SHP77 (cell line): Measurements from ENCODE around the gene CALN1.
"Not testable (repeated sequence)": the region's sequence is repeated elsewhere in the genome, so short reads cannot be mapped to it uniquely, and the experiment has no call there.

Experiments used
- DNase-seq, 2 experiments: peaks; one replicate each; lab custom pipeline; 2025; lab: John Stamatoyannopoulos, UW

The CALN1 gene

GRCh38 chr7:72408966-72409637 lies 3.0 kb downstream of the CALN1 start:
- DNase-seq: no peak

DNA sequence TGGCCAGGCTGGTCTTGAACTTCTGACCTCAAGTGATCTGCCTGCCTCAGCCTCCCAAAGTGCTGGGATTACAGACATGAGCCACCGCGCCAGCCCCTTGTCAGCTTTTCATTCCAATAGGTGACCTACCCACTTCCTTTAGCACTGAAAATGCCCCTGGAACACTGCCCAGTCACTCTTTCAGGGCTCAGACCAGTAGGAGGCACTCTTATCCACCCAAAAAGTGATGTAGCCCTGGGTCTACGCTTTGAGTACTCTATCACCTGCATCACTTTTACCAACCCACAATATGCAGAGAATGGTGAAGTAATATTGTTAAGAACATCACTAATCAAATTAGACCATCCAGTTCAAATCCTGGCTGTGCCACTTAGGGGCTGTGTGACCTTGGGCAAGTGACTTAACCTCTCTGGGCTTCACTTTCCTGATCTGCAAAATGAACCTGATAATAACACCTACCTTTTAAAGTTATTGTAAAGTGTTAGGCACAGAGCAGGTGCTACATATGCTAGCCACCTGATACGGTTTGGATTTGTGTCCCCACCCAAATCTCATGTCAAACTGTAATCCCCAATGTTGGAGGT lies 5.2 kb downstream of the CALN1 start:
- no peak for DNase-seq

- DNase-seq: no peak
Measured at GRCh38 chr7:72405871-72406270, 6.3 kb downstream of the CALN1 start.

DNA sequence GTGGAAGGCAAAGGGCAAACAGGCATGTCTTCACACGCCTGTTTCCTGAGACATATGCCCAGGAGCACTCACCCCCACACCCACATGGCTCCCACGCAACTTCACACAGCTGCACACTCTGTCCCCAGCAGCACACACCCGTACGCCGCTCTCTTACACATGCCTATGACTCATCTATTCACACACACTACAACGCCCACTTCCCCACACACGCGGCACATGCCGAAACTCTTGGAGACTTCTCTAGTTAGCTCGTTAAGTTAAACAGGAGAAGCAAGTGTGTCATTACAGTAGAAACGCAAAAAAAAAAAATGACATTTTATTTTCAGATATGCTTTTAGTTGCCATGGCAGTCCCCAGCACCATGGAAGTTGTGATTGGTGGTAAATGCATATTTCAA lies 6.7 kb downstream of the CALN1 start:
- DNase-seq: no peak

DNA sequence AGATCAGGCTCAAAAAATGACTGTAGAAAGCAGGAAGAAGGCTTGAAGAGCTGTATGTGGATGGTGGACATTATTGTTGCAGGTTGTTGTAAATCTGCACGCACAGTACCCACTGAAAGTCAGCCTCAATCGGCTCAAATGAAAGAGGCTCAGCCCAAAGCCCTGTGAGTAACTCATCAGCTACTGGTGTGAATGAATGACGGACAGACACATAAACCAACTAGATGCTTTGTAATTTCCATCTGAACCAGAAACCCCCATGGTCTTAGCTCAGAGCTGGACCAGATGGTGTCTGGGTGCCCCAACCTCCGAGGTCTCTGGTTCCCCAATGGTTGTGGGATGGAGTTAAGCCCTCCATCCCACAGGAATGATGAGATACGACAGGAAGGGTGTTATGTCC lies 7.4 kb downstream of the CALN1 start:
- no peak for DNase-seq

- no peak for DNase-seq
Measured at GRCh38 chr7:72403458-72404076, 8.6 kb downstream of the CALN1 start.

GRCh38 chr7:72394016-72394415 lies 18.1 kb downstream of the CALN1 start:
- no peak for DNase-seq

- no peak for DNase-seq
Measured at GRCh38 chr7:72391821-72392377, 20.2 kb downstream of the CALN1 start.

DNA sequence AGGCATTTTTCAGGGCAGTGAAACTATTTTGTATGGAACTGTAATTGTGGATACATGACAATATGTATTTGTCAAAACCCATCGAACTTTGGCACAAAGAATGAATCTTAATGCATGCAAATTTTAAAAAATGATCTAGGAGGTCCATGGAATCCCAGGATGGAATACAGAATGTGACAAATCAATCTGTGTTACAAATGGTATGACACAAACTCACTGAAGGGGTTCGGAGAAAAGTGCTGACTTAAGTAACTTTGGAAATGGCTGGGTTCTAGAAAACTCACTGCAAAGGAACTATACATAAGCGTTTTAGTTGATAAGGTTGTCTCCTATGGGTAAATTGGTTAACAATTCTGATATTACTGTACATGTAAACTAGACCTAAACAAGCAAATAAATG lies 26.0 kb downstream of the CALN1 start:
- DNase-seq: no peak

GRCh38 chr7:72362246-72362645 lies 49.9 kb downstream of the CALN1 start:
- DNase-seq: no peak

GRCh38 chr7:72345208-72345727 lies 66.9 kb downstream of the CALN1 start:
- no peak for DNase-seq

- DNase-seq: no peak
Measured at GRCh38 chr7:72343991-72344390, 68.1 kb downstream of the CALN1 start.

GRCh38 chr7:72343354-72343753 lies 68.8 kb downstream of the CALN1 start:
- DNase-seq: not testable (repeated sequence)

DNA sequence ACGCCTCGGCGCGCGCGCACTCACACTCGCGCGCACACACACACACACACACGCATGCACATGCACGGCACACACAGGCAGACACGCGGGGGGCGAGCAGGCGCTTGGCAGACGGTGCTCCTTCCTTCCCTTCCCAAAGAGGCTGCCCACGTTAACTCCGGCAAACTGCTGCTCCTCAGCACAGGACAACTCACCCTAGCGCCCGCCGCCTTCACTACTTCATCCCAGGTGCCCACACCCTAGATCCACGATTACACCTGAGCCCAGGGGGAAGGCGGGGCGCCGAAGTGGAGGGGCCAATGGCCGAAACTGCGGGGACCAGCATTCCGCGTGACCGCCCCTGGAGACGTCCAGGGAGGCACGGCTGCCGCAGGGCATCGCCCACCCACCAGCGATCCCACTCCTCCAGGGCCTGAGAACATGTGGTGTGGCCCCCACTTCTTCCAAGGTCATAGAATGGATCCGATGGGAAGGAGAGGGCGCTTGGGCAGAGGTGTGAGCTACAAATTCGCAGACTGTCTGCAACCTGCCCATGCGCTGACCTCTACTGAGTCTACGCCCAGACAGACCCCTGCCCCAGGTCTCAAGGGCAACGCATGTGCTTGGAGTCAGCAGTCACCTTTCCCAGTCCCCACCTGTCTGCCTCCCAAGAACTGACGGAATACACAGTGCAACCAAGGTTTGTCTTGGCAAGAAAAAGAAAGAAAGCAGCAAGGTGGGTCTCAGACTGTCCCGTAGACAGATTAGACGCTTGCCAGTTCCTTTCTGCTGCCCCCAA lies 74.6 kb downstream of the CALN1 start:
- no peak for DNase-seq

GRCh38 chr7:72336632-72337389 lies 75.3 kb downstream of the CALN1 start:
- DNase-seq: no peak

- no peak for DNase-seq
Measured at GRCh38 chr7:72336382-72336631, 75.8 kb downstream of the CALN1 start.

GRCh38 chr7:72335561-72336381 lies 76.4 kb downstream of the CALN1 start:
- DNase-seq: no peak

DNA sequence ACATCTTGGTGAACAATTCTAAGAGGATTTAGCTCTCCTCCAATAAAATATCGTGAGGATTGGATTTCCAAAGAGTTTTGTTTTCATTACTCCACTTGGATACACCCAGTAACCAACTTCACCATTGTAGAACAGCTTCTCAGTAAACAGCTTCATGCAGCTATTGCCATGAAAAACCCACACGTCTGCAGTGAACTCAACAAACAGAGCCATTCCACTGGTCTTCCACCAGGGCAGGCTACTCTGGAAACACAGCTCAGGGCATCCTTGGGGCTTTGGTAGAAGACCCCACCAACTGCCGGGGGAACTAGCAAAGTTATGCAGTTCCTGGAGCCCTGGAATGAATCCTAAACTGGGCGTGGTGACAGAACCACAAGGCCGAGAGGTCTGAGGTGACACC lies 77.4 kb downstream of the CALN1 start:
- DNase-seq: no peak

DNA sequence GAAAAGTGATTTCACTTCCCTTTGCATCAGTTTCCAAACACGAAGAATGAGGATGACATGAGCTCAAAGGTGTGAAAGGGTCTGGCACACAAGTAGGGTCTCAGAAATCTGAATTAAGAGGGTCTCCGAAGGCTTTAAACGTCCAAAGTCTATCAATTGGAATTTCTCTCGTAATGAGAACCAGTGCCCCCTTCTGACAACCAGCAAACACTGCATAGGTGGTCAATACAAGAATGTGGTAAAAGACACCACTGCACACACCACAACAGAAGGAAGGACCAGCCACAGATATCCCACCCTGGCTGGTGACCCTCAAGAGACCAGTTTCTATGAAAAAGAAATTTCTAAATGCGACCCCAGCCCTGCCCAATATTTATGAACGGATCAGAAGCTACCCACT lies 78.1 kb downstream of the CALN1 start:
- no peak for DNase-seq

- DNase-seq: no peak
Measured at GRCh38 chr7:72326811-72327210, 85.3 kb downstream of the CALN1 start.

GRCh38 chr7:72326365-72326764 lies 85.8 kb downstream of the CALN1 start:
- no peak for DNase-seq
